Stimulated activated CD4-positive, alpha-beta T cell treated with anti-CD3 and anti-CD28 coated beads, TNF-alpha, amount 100 ng/mL, for 1 hour (primary cell): ENCODE data around the gene SELENOF.

Experiments
- DNase-seq, 3 donors: peaks; one replicate each; pipeline ENCODE4 v3.0.0-alpha.2; 2020; ENCODE audit warnings: low read depth in 3 of 3, low spot score in 1 of 3

Gene SELENOF

GRCh38 chr1:86913896-86914600 lies at the start of gene SELENOF:
Gene SELENOF, minus strand, starts transcription at chr1:86914126. Its CDS starts 15 bp downstream, at chr1:86914111.
- peak; percentile 97 to 99 (median 97) for DNase-seq

- DNase-seq: no peak
Observed at GRCh38 chr1:86960548-86960947, 46.6 kb upstream of the SELENOF start.

GRCh38 chr1:86957221-86957620 lies 43.3 kb upstream of the SELENOF start:
- no peak for DNase-seq

- no peak for DNase-seq
Observed at GRCh38 chr1:86956221-86956620, 42.3 kb upstream of the SELENOF start.

GRCh38 chr1:86955678-86956077 lies 41.8 kb upstream of the SELENOF start:
- DNase-seq: no peak

- DNase-seq: no peak
Observed at GRCh38 chr1:86953167-86953566, 39.2 kb upstream of the SELENOF start.

- DNase-seq: no peak
Observed at GRCh38 chr1:86951430-86951829, 37.5 kb upstream of the SELENOF start.

- no peak for DNase-seq
Observed at GRCh38 chr1:86950712-86951419, 36.9 kb upstream of the SELENOF start.

GRCh38 chr1:86948212-86948611 lies 34.3 kb upstream of the SELENOF start:
- DNase-seq: no peak

GRCh38 chr1:86942743-86943142 lies 28.8 kb upstream of the SELENOF start:
- no peak for DNase-seq

GRCh38 chr1:86942042-86942441 lies 28.1 kb upstream of the SELENOF start:
- no peak for DNase-seq

- DNase-seq: no peak
Observed at GRCh38 chr1:86940599-86940998, 26.7 kb upstream of the SELENOF start.

GRCh38 chr1:86939406-86939805 lies 25.5 kb upstream of the SELENOF start:
- no peak for DNase-seq

- no peak for DNase-seq
Observed at GRCh38 chr1:86938855-86939254, 24.9 kb upstream of the SELENOF start.

GRCh38 chr1:86938450-86938849 lies 24.5 kb upstream of the SELENOF start:
- no peak for DNase-seq

- DNase-seq: no peak
Observed at GRCh38 chr1:86933562-86934377, 19.8 kb upstream of the SELENOF start.

GRCh38 chr1:86933051-86933450 lies 19.1 kb upstream of the SELENOF start:
- DNase-seq: no peak

GRCh38 chr1:86928819-86929218 lies 14.9 kb upstream of the SELENOF start:
- no peak for DNase-seq

- DNase-seq: no peak
Observed at GRCh38 chr1:86926883-86927282, 13.0 kb upstream of the SELENOF start.

- DNase-seq: no peak
Observed at GRCh38 chr1:86925742-86926141, 11.8 kb upstream of the SELENOF start.

GRCh38 chr1:86924324-86924960 lies 10.5 kb upstream of the SELENOF start:
- no peak for DNase-seq
